GM21619 (cell line): ENCODE data around the gene ZNF619.
A peak's percentile ranks its signal among the peaks of the same experiment; 100 is the strongest.

Experiments
- ATAC-seq: cut with Tn5 transposase; IDR thresholded peaks from one replicate; pipeline ENCODE4 v1.9.1; 2021; ENCODE audit not compliant: unreplicated experiment

Gene ZNF619

DNA sequence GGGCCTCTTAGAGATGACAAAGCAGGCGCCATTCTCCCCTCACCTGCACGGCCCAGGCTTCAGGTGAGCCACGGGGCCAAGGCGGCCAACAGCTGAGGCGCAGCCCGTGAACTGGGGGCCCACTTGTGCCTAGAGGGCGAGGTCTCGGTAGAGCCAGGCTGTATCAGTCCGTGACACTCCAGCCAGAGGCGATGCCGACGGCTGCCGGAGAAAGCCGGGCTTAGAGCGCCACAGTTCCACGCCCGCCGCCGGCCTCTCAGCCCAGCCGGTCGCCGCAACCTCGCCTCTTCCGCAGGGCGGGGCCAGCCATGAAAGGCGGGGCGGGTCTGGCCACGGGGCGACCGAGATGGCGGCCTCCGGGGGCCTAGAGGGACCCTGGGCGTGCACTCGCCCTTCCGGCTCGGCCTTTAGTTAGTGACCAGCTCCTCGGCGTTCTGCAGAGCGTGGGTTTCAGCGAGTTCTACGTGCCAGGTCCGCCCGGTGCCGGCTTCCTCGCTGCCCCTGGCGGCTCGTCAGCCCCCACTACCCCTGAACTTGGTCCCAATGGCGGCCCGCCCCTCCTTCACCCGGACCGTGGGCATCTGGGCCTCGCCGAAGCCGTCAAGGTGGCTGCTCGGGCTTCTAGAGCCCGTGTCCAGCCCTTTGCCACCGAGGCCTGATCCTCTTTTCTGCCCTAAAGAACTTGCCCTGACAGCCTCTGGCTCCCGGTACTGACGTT, 47.8 kb downstream of the ZNF619 start, which contains the start of gene ZNF621:
ZNF621 (plus strand) TSS at position 393 of the 718 bp plus-strand sequence. CDS start 881 bp downstream, outside the sequence.
- peak; percentile 98 for ATAC-seq

DNA sequence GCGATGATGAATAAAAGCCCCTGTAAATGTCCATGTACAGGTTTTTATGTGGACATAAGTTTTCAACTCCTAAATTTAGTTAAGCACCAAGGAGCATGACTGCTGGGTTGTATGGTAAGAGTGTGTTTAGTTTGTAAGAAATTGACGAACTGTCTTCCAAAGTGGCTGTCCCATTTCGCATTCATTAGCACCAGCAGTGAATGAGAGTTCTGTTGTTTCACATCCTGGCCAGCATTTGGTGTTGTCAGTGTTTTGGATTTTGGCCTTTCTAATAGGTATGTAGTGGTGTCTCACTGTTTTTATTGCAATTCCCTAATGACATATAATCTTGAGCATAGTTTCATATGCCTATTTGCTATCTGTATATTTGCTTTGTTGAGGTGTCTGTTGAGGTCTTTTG, 51.5 kb downstream of the ZNF619 start:
- ATAC-seq: no peak

DNA sequence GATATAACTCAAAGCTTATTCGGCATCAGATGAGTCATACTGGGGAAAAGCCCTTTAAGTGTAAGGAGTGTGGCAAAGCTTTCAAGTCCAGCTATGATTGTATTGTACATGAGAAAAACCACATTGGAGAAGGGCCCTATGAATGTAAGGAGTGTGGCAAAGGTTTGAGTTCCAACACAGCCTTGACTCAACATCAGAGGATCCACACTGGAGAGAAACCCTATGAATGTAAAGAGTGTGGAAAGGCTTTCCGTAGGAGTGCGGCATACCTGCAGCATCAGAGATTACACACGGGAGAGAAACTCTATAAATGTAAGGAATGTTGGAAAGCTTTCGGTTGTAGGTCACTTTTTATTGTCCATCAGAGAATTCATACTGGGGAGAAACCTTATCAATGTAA, 55.3 kb downstream of the ZNF619 start:
- ATAC-seq: no peak

DNA sequence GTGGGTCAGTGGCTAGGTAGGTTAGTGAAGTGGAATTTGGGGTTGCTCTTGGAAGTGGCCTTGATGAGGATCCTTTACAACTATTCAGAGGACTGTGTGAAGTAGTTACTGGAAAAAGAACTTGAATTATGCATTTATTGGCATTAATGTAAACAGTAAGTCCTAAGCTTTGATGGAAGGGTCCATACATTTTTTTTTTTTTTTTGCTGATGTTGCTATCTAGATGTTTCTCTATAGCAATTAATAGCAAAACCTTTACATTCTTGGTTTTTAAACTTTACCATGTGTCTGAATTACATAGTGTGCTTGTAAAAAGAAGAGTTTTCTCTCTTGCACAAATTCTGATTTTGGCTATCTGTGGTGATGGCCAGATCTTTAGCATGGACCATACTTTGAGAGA, 57.4 kb downstream of the ZNF619 start:
- no peak for ATAC-seq
